DOHH2 (cell line): ENCODE measurements around the gene UBAP1L.

Experiments used
- H3F3A ChIP-seq: fragments of 200-600 bp; sonication (generic), shearing (Covaris generic); 2 replicates; pipeline ENCODE4 v1.6.0; 2016; ENCODE audit warnings: antibody characterized with exemption, mild to moderate bottlenecking; ENCODE audit not compliant: control insufficient read depth, insufficient read depth
- H3K27ac ChIP-seq: fragments of 200-600 bp; sonication (generic); 2 replicates; pipeline ENCODE4 v1.5.1; 2014; ENCODE audit warnings: low read depth, mild to moderate bottlenecking, low read length, moderate library complexity
- H3K27me3 ChIP-seq: fragments of 200-600 bp; sonication (generic); 2 replicates; pipeline ENCODE4 v1.6.1; 2014; ENCODE audit warnings: mild to moderate bottlenecking, low read length, mixed read lengths; ENCODE audit not compliant: control insufficient read depth
- H3K36me3 ChIP-seq: fragments of 200-600 bp; sonication (generic); 2 replicates; pipeline ENCODE4 v1.6.1; 2014; ENCODE audit warnings: mild to moderate bottlenecking, low read length, moderate library complexity, mixed read lengths; ENCODE audit not compliant: control insufficient read depth
- H3K4me1 ChIP-seq: fragments of 200-600 bp; sonication (generic); 2 replicates; pipeline ENCODE4 v1.6.1; 2014; ENCODE audit warnings: mild to moderate bottlenecking, low read length, mixed read lengths; ENCODE audit not compliant: control insufficient read depth
- H3K4me2 ChIP-seq: fragments of 200-600 bp; sonication (generic); 2 replicates; pipeline ENCODE4 v1.6.0; 2014; ENCODE audit warnings: mild to moderate bottlenecking, low read length, moderate library complexity
- H3K4me3 ChIP-seq: fragments of 200-600 bp; sonication (generic); 2 replicates; pipeline ENCODE4 v1.5.1; 2014; ENCODE audit warnings: mild to moderate bottlenecking, low read length, mixed read lengths
- H3K79me2 ChIP-seq: fragments of 200-600 bp; sonication (generic); 2 replicates; pipeline ENCODE4 v1.6.1; 2014; ENCODE audit warnings: mild to moderate bottlenecking, low read length, mixed read lengths; ENCODE audit not compliant: control insufficient read depth
- H3K9me2 ChIP-seq: fragments of 200-600 bp; sonication (generic); replicated peaks from 2 replicates; pipeline ENCODE4 v1.6.1; 2014; ENCODE audit warnings: mild to moderate bottlenecking, low read length, mixed read lengths; ENCODE audit not compliant: control insufficient read depth
- H3K9me3 ChIP-seq: fragments of 200-600 bp; sonication (generic); 2 replicates; pipeline ENCODE4 v1.6.1; 2014; ENCODE audit warnings: antibody characterized with exemption, low read length, mixed read lengths; ENCODE audit not compliant: control insufficient read depth, insufficient read depth
- H4K20me1 ChIP-seq: fragments of 200-600 bp; sonication (generic); 2 replicates; pipeline ENCODE4 v1.6.0; 2014; ENCODE audit warnings: low read depth, mild to moderate bottlenecking, antibody characterized with exemption, low read length, moderate library complexity; ENCODE audit not compliant: control insufficient read depth, insufficient read depth
- EZH2phosphoT487 ChIP-seq: fragments of 200-600 bp; sonication (generic); IDR thresholded peaks from 2 replicates; pipeline ENCODE4 v1.6.1; 2017; ENCODE audit warnings: borderline replicate concordance, mild to moderate bottlenecking, antibody characterized with exemption, low read length, moderate library complexity, mixed read lengths
- TF ChIP-seq, protein P1 (sequence below): fragments of 200-600 bp; sonication (generic); IDR thresholded peaks from one replicate; pipeline ENCODE4 v1.5.1; 2014; ENCODE audit warnings: antibody characterized with exemption, mild to moderate bottlenecking, low read depth, low read length; ENCODE audit not compliant: poor library complexity, severe bottlenecking

Gene UBAP1L

DNA sequence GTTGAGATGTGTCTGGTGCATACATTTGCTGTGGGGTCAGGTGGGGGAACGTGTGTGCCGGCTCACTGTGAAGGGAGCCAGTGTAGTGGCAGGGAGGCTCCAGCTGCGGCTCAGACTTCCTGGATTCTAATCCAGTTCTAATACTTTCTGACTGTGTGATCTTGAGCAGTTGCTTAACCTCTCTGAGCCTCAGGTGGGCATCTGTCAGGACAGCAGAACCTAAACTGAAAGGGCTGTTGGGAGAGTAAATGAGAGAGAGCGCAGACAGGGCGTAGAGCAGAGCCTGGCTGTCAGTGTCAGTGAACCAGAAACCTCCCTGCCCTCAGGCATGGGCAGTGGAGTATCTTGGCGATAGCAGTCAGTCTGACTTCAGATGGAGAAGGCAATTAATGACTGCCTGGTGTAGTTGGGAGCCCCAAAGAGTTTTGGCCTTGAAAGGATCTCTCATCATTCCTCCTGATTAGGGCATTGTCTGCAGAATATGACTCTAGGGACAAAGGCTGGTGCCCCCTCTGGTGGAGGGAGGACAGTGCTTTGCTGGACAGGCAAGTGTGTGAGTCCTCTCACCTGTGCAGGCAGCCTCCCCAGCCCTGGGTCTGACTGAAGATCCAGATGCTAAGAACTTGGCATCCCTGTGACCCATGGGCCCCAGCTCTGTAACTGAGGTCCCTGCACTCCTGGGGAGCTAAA lies 28.9 kb downstream of the UBAP1L start:
- Histone ChIP-seq H3F3A (no peaks in the 10 kb centered on the region), H3K27ac (no peak overlapping the region), H3K4me1 (no peaks in the 10 kb centered on the region), H3K36me3 (no peaks in the 10 kb centered on the region), H3K4me2 (no peak overlapping the region), H3K4me3 (no peak overlapping the region), H4K20me1 (no peaks in the 10 kb centered on the region), H3K9me2 (no peaks in the 10 kb centered on the region), H3K79me2 (no peaks in the 10 kb centered on the region), H3K9me3 (no peaks in the 10 kb centered on the region), H3K27me3 (peaks cover 47% of the 10 kb centered on the region)
- TF ChIP-seq, protein P1, sequence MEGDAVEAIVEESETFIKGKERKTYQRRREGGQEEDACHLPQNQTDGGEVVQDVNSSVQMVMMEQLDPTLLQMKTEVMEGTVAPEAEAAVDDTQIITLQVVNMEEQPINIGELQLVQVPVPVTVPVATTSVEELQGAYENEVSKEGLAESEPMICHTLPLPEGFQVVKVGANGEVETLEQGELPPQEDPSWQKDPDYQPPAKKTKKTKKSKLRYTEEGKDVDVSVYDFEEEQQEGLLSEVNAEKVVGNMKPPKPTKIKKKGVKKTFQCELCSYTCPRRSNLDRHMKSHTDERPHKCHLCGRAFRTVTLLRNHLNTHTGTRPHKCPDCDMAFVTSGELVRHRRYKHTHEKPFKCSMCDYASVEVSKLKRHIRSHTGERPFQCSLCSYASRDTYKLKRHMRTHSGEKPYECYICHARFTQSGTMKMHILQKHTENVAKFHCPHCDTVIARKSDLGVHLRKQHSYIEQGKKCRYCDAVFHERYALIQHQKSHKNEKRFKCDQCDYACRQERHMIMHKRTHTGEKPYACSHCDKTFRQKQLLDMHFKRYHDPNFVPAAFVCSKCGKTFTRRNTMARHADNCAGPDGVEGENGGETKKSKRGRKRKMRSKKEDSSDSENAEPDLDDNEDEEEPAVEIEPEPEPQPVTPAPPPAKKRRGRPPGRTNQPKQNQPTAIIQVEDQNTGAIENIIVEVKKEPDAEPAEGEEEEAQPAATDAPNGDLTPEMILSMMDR, result peak; percentile 54
- no peak for TF ChIP-seq EZH2phosphoT487

DNA sequence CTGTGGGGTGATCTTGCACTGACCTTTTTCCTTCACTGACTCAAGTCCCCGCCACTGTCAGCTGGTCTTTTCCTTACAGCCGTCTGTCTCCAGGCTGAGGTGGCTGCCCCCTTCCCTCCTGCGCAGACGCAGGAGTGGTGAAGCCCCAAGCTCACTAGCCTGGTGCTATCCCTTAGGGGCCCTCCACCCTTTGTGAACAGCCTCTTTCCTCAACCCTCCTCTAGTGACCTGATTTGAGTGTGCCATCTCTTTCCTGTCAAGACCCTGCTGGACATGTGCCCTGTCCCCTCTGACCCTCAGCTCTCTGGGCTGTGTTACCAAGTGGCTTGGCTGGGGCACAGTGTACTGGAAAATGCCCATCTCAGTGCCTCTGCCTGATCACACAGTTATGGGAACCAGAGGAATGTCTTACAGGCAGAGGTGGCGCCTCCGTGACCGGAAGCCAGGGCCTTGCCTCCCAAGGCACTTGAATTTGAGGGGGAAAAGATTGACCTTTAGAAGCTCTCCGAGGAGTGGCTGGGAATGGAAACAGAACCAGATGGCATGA lies 29.7 kb downstream of the UBAP1L start:
- Histone ChIP-seq H3K4me1 (no peaks in the 10 kb centered on the region), H3K4me3 (no peak overlapping the region), H3K27me3 (peaks cover 51% of the 10 kb centered on the region), H3K36me3 (no peaks in the 10 kb centered on the region), H3K9me3 (no peaks in the 10 kb centered on the region), H3K79me2 (no peaks in the 10 kb centered on the region), H3K27ac (no peak overlapping the region), H3K4me2 (no peak overlapping the region), H4K20me1 (no peaks in the 10 kb centered on the region), H3F3A (no peaks in the 10 kb centered on the region), H3K9me2 (no peaks in the 10 kb centered on the region)
- TF ChIP-seq EZH2phosphoT487, result no peak

- Histone ChIP-seq H3K4me1 (no peaks in the 10 kb centered on the region), H4K20me1 (no peaks in the 10 kb centered on the region), H3K4me3 (no peak overlapping the region), H3K9me3 (no peaks in the 10 kb centered on the region), H3K79me2 (no peaks in the 10 kb centered on the region), H3K36me3 (no peaks in the 10 kb centered on the region), H3K27me3 (peaks cover 53% of the 10 kb centered on the region), H3K27ac (no peak overlapping the region), H3K9me2 (no peaks in the 10 kb centered on the region), H3K4me2 (no peak overlapping the region), H3F3A (no peaks in the 10 kb centered on the region)
- TF ChIP-seq, protein P1, result no peak
- TF ChIP-seq EZH2phosphoT487, result no peak
Measured at GRCh38 chr15:65084500-65085206, 30.3 kb downstream of the UBAP1L start.

- Histone ChIP-seq H4K20me1 (no peaks in the 10 kb centered on the region), H3K79me2 (no peaks in the 10 kb centered on the region), H3F3A (no peaks in the 10 kb centered on the region), H3K9me2 (no peaks in the 10 kb centered on the region), H3K4me2 (no peak overlapping the region), H3K27ac (no peak overlapping the region), H3K9me3 (no peaks in the 10 kb centered on the region), H3K4me1 (no peaks in the 10 kb centered on the region), H3K27me3 (peaks cover 59% of the 10 kb centered on the region), H3K36me3 (no peaks in the 10 kb centered on the region), H3K4me3 (no peak overlapping the region)
- TF ChIP-seq, protein P1, result no peak
Measured at GRCh38 chr15:65083262-65083701, 31.7 kb downstream of the UBAP1L start.
